Prostate gland (tissue), 2 donors: ENCODE data around the gene ERMARD. TPM values are rescaled to one million over a fixed set of nuclear protein-coding genes. Genes with fewer than 3 reads are reported as not detected.

Experiments
- DNase-seq: peaks from one replicate; pipeline ENCODE4 v3.0.0-alpha.2; 2019; ENCODE audit warnings: low spot score
- H3K27ac ChIP-seq, 2 donors: fragments of 200-600 bp; sonication (generic); 2 replicates each; pipeline ENCODE4 v1.5.1; 2017 to 2019
- H3K27me3 ChIP-seq: fragments of 200-600 bp; sonication (generic); replicated peaks from 2 replicates; pipeline ENCODE4 v1.5.1; 2019; ENCODE audit not compliant: insufficient read depth
- H3K36me3 ChIP-seq, 2 donors: fragments of 200-600 bp; sonication (generic); 1 replicate in 1 of 2; 2 replicates in 1 of 2; pipeline versions ENCODE4 v1.5.1 to v1.8.1; 2017 to 2019
- H3K4me1 ChIP-seq: fragments of 200-600 bp; sonication (generic); replicated peaks from 2 replicates; pipeline ENCODE4 v1.5.1; 2019
- H3K4me3 ChIP-seq, 2 donors: fragments of 200-600 bp; sonication (generic); 2 replicates each; pipeline ENCODE4 v1.5.1; 2017 to 2019
- H3K9me3 ChIP-seq: fragments of 200-600 bp; sonication (generic); 2 replicates; pipeline ENCODE4 v1.5.1; 2017
- POLR2A ChIP-seq: fragments of 450-650 bp; IDR thresholded peaks from one replicate; pipeline ENCODE4 v1.6.1; 2016; ENCODE audit warnings: antibody characterized with exemption, mild to moderate bottlenecking
- POLR2AphosphoS5 ChIP-seq: sonication (generic); formaldehyde crosslinking; IDR thresholded peaks from one replicate; pipeline ENCODE4 v1.6.1; 2017; ENCODE audit warnings: antibody characterized with exemption
- WGBS: methylation state at CpG from one replicate; pipeline ENCODE4 v1.1.5; 2018; 5-methylcytosine and 5-hydroxymethylcytosine counted together
- intact Hi-C: fragments of 100-400 bp; cut with DNase I; formaldehyde crosslinking; loops from one replicate; pipeline ENCODE4 v1.14.2; 2022
- total RNA-seq, 2 donors: library from RNA; depleted of rRNA; stranded (reverse); fragments of >200 nt; gene quantifications; one replicate each; pipeline ENCODE4 v1.1.0, GENCODE V29; 2016
- TF ChIP-seq, protein P1 (sequence below), 4 experiments: fragments of 200-600 bp in 2 of 4; fragments of 450-650 bp in 2 of 4; sonication (generic) in 2 of 4; IDR thresholded peaks; 1 replicate in 3 of 4; 2 replicates in 1 of 4; pipeline ENCODE4 v1.5.1; 2016 to 2019; ENCODE audit warnings: antibody characterized with exemption in 4 of 4, mild to moderate bottlenecking in 2 of 4, moderate library complexity in 2 of 4

The ERMARD gene
- total RNA-seq, 2 donors from 2014 or later: 23.7 to 33.2 TPM

DNA sequence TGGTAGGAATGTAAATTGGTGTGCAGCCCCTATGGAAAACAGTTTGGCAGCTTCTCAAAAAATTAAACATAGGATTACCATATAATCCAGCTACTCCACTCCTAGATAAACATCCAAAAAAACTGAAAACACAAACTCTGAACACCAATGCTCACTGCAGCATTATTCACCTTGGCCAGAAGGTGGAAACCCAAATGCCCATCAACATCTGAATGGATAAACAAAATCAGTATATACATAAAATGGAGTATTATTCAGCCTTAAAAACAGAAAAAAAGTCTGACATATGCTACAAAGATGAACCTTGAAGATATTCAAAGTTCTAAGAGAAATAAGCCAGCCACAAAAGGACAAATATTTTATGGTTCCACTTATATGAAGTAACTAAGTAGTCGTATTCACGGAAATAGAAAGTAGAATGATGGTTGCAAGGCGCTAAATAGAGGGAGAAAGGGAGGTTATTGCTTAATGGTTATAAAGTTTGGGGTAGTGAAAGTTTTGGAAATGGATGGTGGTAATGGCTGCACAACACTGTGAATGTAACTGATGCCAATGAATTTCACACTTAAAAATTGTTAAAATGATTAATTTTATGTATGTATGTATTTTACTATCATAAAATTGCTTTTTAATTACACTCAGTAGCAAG, 31.1 kb upstream of the ERMARD start:
- Histone ChIP-seq H3K4me1 (peaks cover 16% of the 10 kb centered on the region), H3K9me3 (no peaks in the 10 kb centered on the region), H3K36me3 (no peaks in the 10 kb centered on the region), H3K27ac (no peak overlapping the region), H3K4me3 (no peak overlapping the region), H3K27me3 (no peaks in the 10 kb centered on the region)
- DNase-seq: no peak
- 88% methylated on average over 3 of the region's 3 CpGs for WGBS
- intact Hi-C loops: no loop called here
- TF ChIP-seq POLR2A (no peak), POLR2AphosphoS5 (no peak)
- TF ChIP-seq, protein P1, sequence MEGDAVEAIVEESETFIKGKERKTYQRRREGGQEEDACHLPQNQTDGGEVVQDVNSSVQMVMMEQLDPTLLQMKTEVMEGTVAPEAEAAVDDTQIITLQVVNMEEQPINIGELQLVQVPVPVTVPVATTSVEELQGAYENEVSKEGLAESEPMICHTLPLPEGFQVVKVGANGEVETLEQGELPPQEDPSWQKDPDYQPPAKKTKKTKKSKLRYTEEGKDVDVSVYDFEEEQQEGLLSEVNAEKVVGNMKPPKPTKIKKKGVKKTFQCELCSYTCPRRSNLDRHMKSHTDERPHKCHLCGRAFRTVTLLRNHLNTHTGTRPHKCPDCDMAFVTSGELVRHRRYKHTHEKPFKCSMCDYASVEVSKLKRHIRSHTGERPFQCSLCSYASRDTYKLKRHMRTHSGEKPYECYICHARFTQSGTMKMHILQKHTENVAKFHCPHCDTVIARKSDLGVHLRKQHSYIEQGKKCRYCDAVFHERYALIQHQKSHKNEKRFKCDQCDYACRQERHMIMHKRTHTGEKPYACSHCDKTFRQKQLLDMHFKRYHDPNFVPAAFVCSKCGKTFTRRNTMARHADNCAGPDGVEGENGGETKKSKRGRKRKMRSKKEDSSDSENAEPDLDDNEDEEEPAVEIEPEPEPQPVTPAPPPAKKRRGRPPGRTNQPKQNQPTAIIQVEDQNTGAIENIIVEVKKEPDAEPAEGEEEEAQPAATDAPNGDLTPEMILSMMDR (IDR thresholded peaks at IDR 0.05): no peak

GRCh38 chr6:169722362-169723199, 28.8 kb upstream of the ERMARD start:
- Histone ChIP-seq H3K9me3 (no peaks in the 10 kb centered on the region), H3K27me3 (no peaks in the 10 kb centered on the region), H3K27ac (peak overlapping the region; percentile 89 to 94), H3K4me3 (peak overlapping the region; percentile 57 to 82), H3K4me1 (peaks cover 16% of the 10 kb centered on the region), H3K36me3 (no peaks in the 10 kb centered on the region)
- peak; percentile 19 for TF ChIP-seq POLR2A
- TF ChIP-seq, protein P1 (IDR thresholded peaks at IDR 0.05): no peak
- intact Hi-C loops: no loop called here
- peak; percentile 43 for DNase-seq
- 2% methylated on average over 22 of the region's 22 CpGs for WGBS

- TF ChIP-seq POLR2AphosphoS5: peak; percentile 24
- TF ChIP-seq, protein P1 (IDR thresholded peaks at IDR 0.05): no peak
- TF ChIP-seq POLR2A: peak; percentile 29
- Histone ChIP-seq H3K27me3 (no peaks in the 10 kb centered on the region), H3K9me3 (no peaks in the 10 kb centered on the region), H3K4me1 (peaks cover 16% of the 10 kb centered on the region), H3K27ac (peak overlapping the region; percentile 89 to 94), H3K36me3 (no peaks in the 10 kb centered on the region), H3K4me3 (peak overlapping the region; percentile 57 to 82)
- intact Hi-C loops: no loop called here
- DNase-seq: peak; percentile 73
- WGBS: under 1% methylated on average over 62 of the region's 70 CpGs
Observed at GRCh38 chr6:169723200-169723909, 28.1 kb upstream of the ERMARD start.

GRCh38 chr6:169723991-169724493, 27.4 kb upstream of the ERMARD start:
- TF ChIP-seq, protein P1 (IDR thresholded peaks at IDR 0.05): no peak
- TF ChIP-seq POLR2A (no peak), POLR2AphosphoS5 (no peak)
- Histone ChIP-seq H3K36me3 (no peaks in the 10 kb centered on the region), H3K27me3 (no peaks in the 10 kb centered on the region), H3K27ac (peak overlapping the region; percentile 87 to 92), H3K4me3 (peak overlapping the region; percentile 63 to 80), H3K4me1 (peaks cover 13% of the 10 kb centered on the region), H3K9me3 (no peaks in the 10 kb centered on the region)
- under 1% methylated on average over 39 of the region's 89 CpGs for WGBS
- intact Hi-C loops: loop anchor here (1.0 kb wide), 1 partner anchor 22 kb away; the partner anchor contains the start of genes C6orf120 and WDR27
- peak; percentile 22 for DNase-seq
